HepG2 (cell line): ENCODE results near the gene TMEM87A. TPM values are rescaled to one million over a fixed set of nuclear protein-coding genes. Genes with fewer than 3 reads are reported as not detected.

Source experiments
- ATAC-seq: fragments of 200-7000 bp; cut with Tn5 transposase; 3 replicates; pipeline ENCODE4 v1.9.1; 2020; ENCODE audit warnings: mild to moderate bottlenecking, moderate library complexity
- BruUV-seq: library from RNA; stranded (reverse); fragments of 400-500 nt; replicated peaks from 2 replicates; lab custom pipeline; 2021; lab: Mats Ljungman, UMichigan
- CTCF ChIA-PET: fragments of 300-600 bp; formaldehyde crosslinking; extraction: SDS; loops from one replicate; lab custom pipeline; 2021; ENCODE audit warnings: low total read pairs, inconsistent platforms, low intra/inter-chr PET ratio; lab: Yijun Ruan, JAX
- POLR2A ChIA-PET: fragments of 350-600 bp; sonication (Branson Sonifier 250); formaldehyde crosslinking; loops from one replicate; lab custom pipeline; 2020; ENCODE audit warnings: antibody characterized with exemption, inconsistent platforms; lab: Yijun Ruan, JAX
- DNase-seq: peaks from one replicate; pipeline ENCODE4 v3.0.0-alpha.2; 2015; ENCODE audit warnings: low spot score
- FAIRE-seq: peaks from 3 replicates; lab custom pipeline; 2011; peaks lifted over from hg19 to GRCh38; lab: Jason Lieb, UNC
- H2AFZ ChIP-seq: one replicate; pipeline ENCODE4 v1.6.1; 2011; ENCODE audit warnings: low read length, inconsistent platforms
- H3K27ac ChIP-seq: fragments of 300-600 bp; 3 replicates; pipeline ENCODE4 v1.8.0; 2011; ENCODE audit warnings: mixed run types, mild to moderate bottlenecking, mixed read lengths, low read length, inconsistent platforms; ENCODE audit not compliant: insufficient read depth; ENCODE audit errors: extremely low read length
- H3K27me3 ChIP-seq, 2 experiments: fragments of 200-600 bp in 1 of 2; 2 replicates in 1 of 2; 3 replicates in 1 of 2; pipeline versions ENCODE4 v1.6.0 to v1.8.0; 2011; ENCODE audit warnings: low read length in 2 of 2, mild to moderate bottlenecking in 2 of 2, moderate library complexity in 2 of 2, inconsistent platforms in 1 of 2; ENCODE audit not compliant: insufficient read depth in 2 of 2, control insufficient read depth in 1 of 2
- H3K36me3 ChIP-seq, 2 experiments: fragments of 200-600 bp in 1 of 2; replicated peaks in 1 of 2; 2 replicates in 1 of 2; 3 replicates in 1 of 2; pipeline versions ENCODE4 v1.5.1 to v1.8.0; 2011; ENCODE audit warnings: low read length in 2 of 2, inconsistent platforms in 1 of 2; ENCODE audit not compliant: insufficient read depth in 2 of 2, control insufficient read depth in 1 of 2
- H3K4me1 ChIP-seq: 2 replicates; pipeline ENCODE4 v1.5.1; 2012; ENCODE audit warnings: low read length, inconsistent platforms; ENCODE audit not compliant: insufficient read depth
- H3K4me2 ChIP-seq: 2 replicates; pipeline ENCODE4 v1.6.0; 2011; ENCODE audit warnings: low read depth, low read length, inconsistent platforms
- H3K4me3 ChIP-seq, 3 experiments: fragments of 200-600 bp in 1 of 3; sonication (generic), shearing (Covaris generic) in 1 of 3; replicated peaks in 1 of 3; 2 replicates each; pipeline ENCODE4 v1.5.1; 2011 to 2016; ENCODE audit warnings: low read length in 3 of 3, inconsistent platforms in 2 of 3, low read depth in 2 of 3, mild to moderate bottlenecking in 2 of 3, control low read depth in 1 of 3, mixed read lengths in 1 of 3; ENCODE audit not compliant: insufficient read depth in 1 of 3
- H3K79me2 ChIP-seq: one replicate; pipeline ENCODE4 v1.6.1; 2011; ENCODE audit warnings: low read length, inconsistent platforms; ENCODE audit not compliant: insufficient read depth
- H3K9ac ChIP-seq: 2 replicates; pipeline ENCODE4 v1.6.0; 2011; ENCODE audit warnings: mild to moderate bottlenecking, low read depth, low read length, inconsistent platforms; ENCODE audit not compliant: insufficient read depth
- H3K9me3 ChIP-seq: 2 replicates; pipeline ENCODE4 v1.5.1; 2012; ENCODE audit warnings: mild to moderate bottlenecking, low read length
- H4K20me1 ChIP-seq: 2 replicates; pipeline ENCODE4 v1.6.0; 2011; ENCODE audit warnings: inconsistent platforms, mild to moderate bottlenecking, low read length, moderate library complexity; ENCODE audit not compliant: insufficient read depth
- ELF4 ChIP-seq: sonication (generic); formaldehyde crosslinking; IDR thresholded peaks from 2 replicates; pipeline ENCODE4 v1.5.0; 2020; ENCODE audit warnings: missing genetic modification reagents, mild to moderate bottlenecking, moderate library complexity, borderline replicate concordance
- FOSL2 ChIP-seq: sonication (generic); formaldehyde crosslinking; IDR thresholded peaks from 2 replicates; pipeline ENCODE4 v1.4.0; 2020; ENCODE audit warnings: missing genetic modification reagents
- MAX ChIP-seq: IDR thresholded peaks from 2 replicates; pipeline ENCODE4 v1.6.1; 2012; ENCODE audit warnings: inconsistent platforms
- THYN1 ChIP-seq: sonication (generic); formaldehyde crosslinking; IDR thresholded peaks from 2 replicates; pipeline ENCODE4 v1.8.1; 2023; ENCODE audit warnings: low read depth, mild to moderate bottlenecking, moderate library complexity, missing genetic modification reagents, borderline replicate concordance
- ZNF276 ChIP-seq: sonication (generic); formaldehyde crosslinking; IDR thresholded peaks from 2 replicates; pipeline ENCODE4 v1.4.0; 2020; ENCODE audit warnings: mild to moderate bottlenecking, low read depth, missing genetic modification reagents
- ZSCAN31 ChIP-seq: sonication (generic); formaldehyde crosslinking; IDR thresholded peaks from 2 replicates; pipeline ENCODE4 v1.5.0; 2020; ENCODE audit warnings: low read depth, mild to moderate bottlenecking, missing genetic modification reagents
- in situ Hi-C: cut with HindIII; loops from 2 replicates; pipeline ENCODE4 v1.10.0; 2017; ENCODE audit warnings: low pct_unique_long_range_greater_than_20kb; ENCODE audit not compliant: extremely low pct_ligation_motif_present
- intact Hi-C: fragments of 100-400 bp; cut with micrococcal nuclease; formaldehyde crosslinking; loops from one replicate; pipeline ENCODE4 v1.10.0; 2022; ENCODE audit not compliant: unreplicated experiment
- polyA plus RNA-seq, 8 experiments: library from polyadenylated mRNA; depleted of rRNA in 3 of 8; stranded (reverse) in 7 of 8; unstranded in 1 of 8; fragments of >200 nt; fragmentation: Illumina TruSeq in 4 of 8; extraction: Trizol in 4 of 8; gene quantifications; 2 replicates each; pipeline versions ENCODE4 v1.2.1 to v1.2.3, GENCODE V29; 2011 to 2016; ENCODE audit warnings: low read depth in 4 of 8, missing spikeins in 1 of 8, mixed read lengths in 1 of 8; ENCODE audit not compliant: insufficient read depth in 1 of 8
- total RNA-seq, 5 experiments: library from RNA; depleted of rRNA; stranded (reverse); fragments of >200 nt; fragmentation: Illumina TruSeq; extraction: Trizol; gene quantifications; 2 replicates each; pipeline ENCODE4 v1.2.3, GENCODE V29; 2016; ENCODE audit warnings: low read depth in 1 of 5
- TF ChIP-seq, protein P1 (sequence below): sonication (generic); formaldehyde crosslinking; IDR thresholded peaks from 2 replicates; pipeline ENCODE4 v1.5.0; 2020; ENCODE audit warnings: mild to moderate bottlenecking, missing genetic modification reagents
- TF ChIP-seq, protein P2 (sequence below): sonication (generic); formaldehyde crosslinking; IDR thresholded peaks from 2 replicates; pipeline ENCODE4 v1.4.0; 2020; ENCODE audit warnings: mild to moderate bottlenecking, missing genetic modification reagents

The TMEM87A gene
- total and polyA plus RNA-seq, 2 of the 13 experiments (the other 11 are each of a cell fraction or from before 2014, with no cell fraction given), result 20.2 to 42.8 TPM

DNA sequence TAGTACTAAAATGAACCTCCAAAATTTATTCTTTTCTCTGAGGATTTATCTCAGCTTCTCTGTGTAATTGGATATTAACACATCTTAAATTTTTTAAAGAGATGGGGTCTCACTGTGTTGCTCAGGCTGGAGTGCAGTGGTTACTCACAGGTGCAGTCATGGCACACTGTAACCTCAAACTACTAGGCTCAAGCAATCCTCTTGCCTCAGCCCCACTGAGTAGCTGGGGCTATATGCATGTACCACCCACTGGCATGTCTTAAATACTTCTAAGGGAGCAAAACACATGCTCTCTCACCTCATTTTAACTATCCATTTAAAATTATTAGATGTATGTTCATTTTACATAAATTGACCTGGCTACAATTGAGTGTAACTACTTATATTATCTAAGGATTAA lies 11.3 kb upstream of the TMEM87A start:
- no peaks in the 10 kb centered on the region for H3K27me3 ChIP-seq
- FAIRE-seq (no peak), DNase-seq (no peak), ATAC-seq (no peak)
- CTCF ChIA-PET, result no interaction called here
- no peak overlapping the region for H3K4me2 ChIP-seq
- no peaks in the 10 kb centered on the region for H3K9me3 ChIP-seq
- no peak overlapping the region for H3K4me3 ChIP-seq
- POLR2A ChIA-PET, result no interaction called here
- intact Hi-C loops (no loop called here), in situ Hi-C loops (no loop called here)
- no peaks in the 10 kb centered on the region for H3K79me2 ChIP-seq
- H3K36me3 ChIP-seq, result peaks cover 6 to 13% of the 10 kb centered on the region in 2 experiments; a peak in 1 of 5 replicates
- no peak overlapping the region for H2AFZ ChIP-seq
- H3K4me1 ChIP-seq, result peaks cover 33% of the 10 kb centered on the region
- no peak overlapping the region for H3K9ac ChIP-seq
- H4K20me1 ChIP-seq, result no peaks in the 10 kb centered on the region
- TF ChIP-seq, protein P1, sequence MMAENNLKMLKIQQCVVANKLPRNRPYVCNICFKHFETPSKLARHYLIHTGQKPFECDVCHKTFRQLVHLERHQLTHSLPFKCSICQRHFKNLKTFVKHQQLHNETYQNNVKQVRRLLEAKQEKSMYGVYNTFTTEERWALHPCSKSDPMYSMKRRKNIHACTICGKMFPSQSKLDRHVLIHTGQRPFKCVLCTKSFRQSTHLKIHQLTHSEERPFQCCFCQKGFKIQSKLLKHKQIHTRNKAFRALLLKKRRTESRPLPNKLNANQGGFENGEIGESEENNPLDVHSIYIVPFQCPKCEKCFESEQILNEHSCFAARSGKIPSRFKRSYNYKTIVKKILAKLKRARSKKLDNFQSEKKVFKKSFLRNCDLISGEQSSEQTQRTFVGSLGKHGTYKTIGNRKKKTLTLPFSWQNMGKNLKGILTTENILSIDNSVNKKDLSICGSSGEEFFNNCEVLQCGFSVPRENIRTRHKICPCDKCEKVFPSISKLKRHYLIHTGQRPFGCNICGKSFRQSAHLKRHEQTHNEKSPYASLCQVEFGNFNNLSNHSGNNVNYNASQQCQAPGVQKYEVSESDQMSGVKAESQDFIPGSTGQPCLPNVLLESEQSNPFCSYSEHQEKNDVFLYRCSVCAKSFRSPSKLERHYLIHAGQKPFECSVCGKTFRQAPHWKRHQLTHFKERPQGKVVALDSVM (CRISPR knock-in tag), result no peak
- TF ChIP-seq ZSCAN31 (CRISPR knock-in tag) (no peak), THYN1 (no peak), ZNF276 (no peak), FOSL2 (CRISPR knock-in tag) (no peak), MAX (no peak), ELF4 (no peak)
- TF ChIP-seq, protein P2, sequence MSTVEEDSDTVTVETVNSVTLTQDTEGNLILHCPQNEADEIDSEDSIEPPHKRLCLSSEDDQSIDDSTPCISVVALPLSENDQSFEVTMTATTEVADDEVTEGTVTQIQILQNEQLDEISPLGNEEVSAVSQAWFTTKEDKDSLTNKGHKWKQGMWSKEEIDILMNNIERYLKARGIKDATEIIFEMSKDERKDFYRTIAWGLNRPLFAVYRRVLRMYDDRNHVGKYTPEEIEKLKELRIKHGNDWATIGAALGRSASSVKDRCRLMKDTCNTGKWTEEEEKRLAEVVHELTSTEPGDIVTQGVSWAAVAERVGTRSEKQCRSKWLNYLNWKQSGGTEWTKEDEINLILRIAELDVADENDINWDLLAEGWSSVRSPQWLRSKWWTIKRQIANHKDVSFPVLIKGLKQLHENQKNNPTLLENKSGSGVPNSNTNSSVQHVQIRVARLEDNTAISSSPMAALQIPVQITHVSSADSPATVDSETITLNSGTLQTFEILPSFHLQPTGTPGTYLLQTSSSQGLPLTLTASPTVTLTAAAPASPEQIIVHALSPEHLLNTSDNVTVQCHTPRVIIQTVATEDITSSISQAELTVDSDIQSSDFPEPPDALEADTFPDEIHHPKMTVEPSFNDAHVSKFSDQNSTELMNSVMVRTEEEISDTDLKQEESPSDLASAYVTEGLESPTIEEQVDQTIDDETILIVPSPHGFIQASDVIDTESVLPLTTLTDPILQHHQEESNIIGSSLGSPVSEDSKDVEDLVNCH (CRISPR knock-in tag), result no peak
- no TSS peak for BruUV-seq
- no peak overlapping the region for H3K27ac ChIP-seq
